ENCODE data around the gene HDGFL2. TPM values are rescaled to one million over a fixed set of nuclear protein-coding genes. Genes with fewer than 3 reads are reported as not detected.

HDGFL2 gene
- total RNA-seq, 2 donors from 2014 or later: 49.2 to 64.7 TPM

- H3K27ac Mint-ChIP-seq: no peak overlapping the region
These were observed 29.6 kb downstream of the HDGFL2 start for GRCh38 chr19:4501691-4502090.

GRCh38 chr19:4502282-4503131 is 30.4 kb downstream of the HDGFL2 start:
- ATAC-seq: no peak
- Mint-ChIP-seq H3K9me3 (no peaks in the 10 kb centered on the region), H3K36me3 (no peaks in the 10 kb centered on the region), H3K27ac (no peak overlapping the region)
- no peak for DNase-seq (ENCODE audit: low spot score in 2 of 2)

More at GRCh38 chr19:4501691-4502090, 29.6 kb downstream of the HDGFL2 start:
- no peak for ATAC-seq
- Mint-ChIP-seq H3K9me3 (no peaks in the 10 kb centered on the region), H3K36me3 (no peaks in the 10 kb centered on the region)
- no peak for DNase-seq (ENCODE audit: low spot score in 2 of 2)

- no peak for ATAC-seq
- H3K36me3 Mint-ChIP-seq: no peaks in the 10 kb centered on the region
- no peak overlapping the region for H3K27ac Mint-ChIP-seq
- no peaks in the 10 kb centered on the region for H3K9me3 Mint-ChIP-seq
- no peak for DNase-seq (ENCODE audit: low spot score in 2 of 2)
These were observed 31.2 kb downstream of the HDGFL2 start for GRCh38 chr19:4503132-4503824.

- no peak for ATAC-seq
- Mint-ChIP-seq H3K36me3 (no peaks in the 10 kb centered on the region), H3K27ac (no peak overlapping the region), H3K9me3 (no peaks in the 10 kb centered on the region)
- DNase-seq (ENCODE audit: low spot score in 2 of 2): no peak
These were observed 31.7 kb downstream of the HDGFL2 start for GRCh38 chr19:4503825-4504170.

- Mint-ChIP-seq H3K9me3 (no peaks in the 10 kb centered on the region), H3K27ac (no peak overlapping the region), H3K36me3 (no peaks in the 10 kb centered on the region)
- DNase-seq (ENCODE audit: low spot score in 2 of 2) (no peak), ATAC-seq (no peak)
These were observed 32.2 kb downstream of the HDGFL2 start for GRCh38 chr19:4504297-4504701.

GRCh38 chr19:4504891-4505569 is 32.9 kb downstream of the HDGFL2 start:
- DNase-seq (ENCODE audit: low spot score in 2 of 2) (no peak), ATAC-seq (peak in 1 of 2 donors; percentile 41)
- Mint-ChIP-seq H3K9me3 (no peaks in the 10 kb centered on the region), H3K27ac (peak overlapping the region; percentile 4 to 84), H3K36me3 (no peaks in the 10 kb centered on the region)

GRCh38 chr19:4505570-4506448 is 33.7 kb downstream of the HDGFL2 start:
- ATAC-seq (peak in 1 of 2 donors; percentile 3), DNase-seq (ENCODE audit: low spot score in 2 of 2) (no peak)
- Mint-ChIP-seq H3K27ac (peak overlapping the region; percentile 4 to 51), H3K9me3 (no peaks in the 10 kb centered on the region), H3K36me3 (no peaks in the 10 kb centered on the region)

- peak; percentile 44 to 51 for ATAC-seq
- no peaks in the 10 kb centered on the region for H3K36me3 Mint-ChIP-seq
- no peaks in the 10 kb centered on the region for H3K9me3 Mint-ChIP-seq
- peak overlapping the region; percentile 4 to 51 for H3K27ac Mint-ChIP-seq
- no peak for DNase-seq (ENCODE audit: low spot score in 2 of 2)
These were observed 34.5 kb downstream of the HDGFL2 start for GRCh38 chr19:4506449-4507149.

GRCh38 chr19:4507150-4507452 is 35.0 kb downstream of the HDGFL2 start:
- no peak for DNase-seq (ENCODE audit: low spot score in 2 of 2)
- ATAC-seq: no peak
- Mint-ChIP-seq H3K36me3 (no peaks in the 10 kb centered on the region), H3K9me3 (no peaks in the 10 kb centered on the region), H3K27ac (peak overlapping the region in 1 of 2 donors; percentile 4)

GRCh38 chr19:4507804-4508203 is 35.7 kb downstream of the HDGFL2 start:
- Mint-ChIP-seq H3K27ac (peak overlapping the region in 1 of 2 donors; percentile 4), H3K9me3 (no peaks in the 10 kb centered on the region), H3K36me3 (no peaks in the 10 kb centered on the region)
- DNase-seq (ENCODE audit: low spot score in 2 of 2) (no peak), ATAC-seq (no peak)

- H3K27ac Mint-ChIP-seq: no peak overlapping the region
- no peaks in the 10 kb centered on the region for H3K36me3 Mint-ChIP-seq
- DNase-seq (ENCODE audit: low spot score in 2 of 2) (no peak), ATAC-seq (no peak)
- no peaks in the 10 kb centered on the region for H3K9me3 Mint-ChIP-seq
These were observed 36.6 kb downstream of the HDGFL2 start for GRCh38 chr19:4508698-4509097.

- ATAC-seq (peak; percentile 12 to 23), DNase-seq (ENCODE audit: low spot score in 2 of 2) (no peak)
- no peak overlapping the region for H3K27ac Mint-ChIP-seq
- no peaks in the 10 kb centered on the region for H3K36me3 Mint-ChIP-seq
- H3K9me3 Mint-ChIP-seq: no peaks in the 10 kb centered on the region
These were observed 38.5 kb downstream of the HDGFL2 start for GRCh38 chr19:4510435-4511255.

GRCh38 chr19:4511300-4512054 is 39.4 kb downstream of the HDGFL2 start:
- Mint-ChIP-seq H3K9me3 (no peaks in the 10 kb centered on the region), H3K36me3 (no peaks in the 10 kb centered on the region), H3K27ac (no peak overlapping the region)
- ATAC-seq (no peak), DNase-seq (ENCODE audit: low spot score in 2 of 2) (no peak)

GRCh38 chr19:4512070-4512469 is 40.0 kb downstream of the HDGFL2 start:
- H3K9me3 Mint-ChIP-seq: no peaks in the 10 kb centered on the region
- DNase-seq (ENCODE audit: low spot score in 2 of 2) (no peak), ATAC-seq (no peak)
- no peaks in the 10 kb centered on the region for H3K36me3 Mint-ChIP-seq
- no peak overlapping the region for H3K27ac Mint-ChIP-seq

GRCh38 chr19:4513248-4513647 is 41.2 kb downstream of the HDGFL2 start:
- H3K36me3 Mint-ChIP-seq: no peaks in the 10 kb centered on the region
- ATAC-seq (no peak), DNase-seq (ENCODE audit: low spot score in 2 of 2) (no peak)
- H3K27ac Mint-ChIP-seq: no peak overlapping the region
- no peaks in the 10 kb centered on the region for H3K9me3 Mint-ChIP-seq

All from activated naive CD4-positive, alpha-beta T cell treated with anti-CD3 and anti-CD28 coated beads, Interleukin-2, amount 50 U/mL, for 72 hours (primary cell).